ENCODE results near the gene PRR29.

GRCh38 chr17:64009571-64010402 lies 11.6 kb downstream of the PRR29 start:
- TF ChIP-seq POLR2A (IDR thresholded peaks at IDR 0.05; ENCODE audit: low read depth, low read length) (no peak), CTCF (IDR thresholded peaks at IDR 0.05; ENCODE audit: extremely low read depth in 1 of 2, insufficient read depth in 1 of 2, low read depth in 1 of 2, low read length in 2 of 2) (no peak), EZH2 (IDR thresholded peaks at IDR 0.05; ENCODE audit: borderline replicate concordance, low read depth, low read length, severe bottlenecking) (no peak), MAX (IDR thresholded peaks at IDR 0.05; ENCODE audit: insufficient read depth, insufficient read length) (no peak), POLR2AphosphoS5 (IDR thresholded peaks at IDR 0.05; ENCODE audit: insufficient read depth, low read depth, low read length) (peak; percentile 40), FOS (IDR thresholded peaks at IDR 0.05; ENCODE audit: borderline replicate concordance, insufficient read depth, low read length) (peak; percentile 81), MYC (IDR thresholded peaks at IDR 0.05; ENCODE audit: low read depth, low read length) (no peak), JUN (IDR thresholded peaks at IDR 0.05; ENCODE audit: borderline replicate concordance, insufficient read depth, insufficient read length, low read depth) (no peak), GATA2 (IDR thresholded peaks at IDR 0.05; ENCODE audit: insufficient read depth, insufficient read length, low read depth, low read length) (peak; percentile 52)
